Measurements from ENCODE around the gene MROH2B.

- TF ChIP-seq, protein P1, sequence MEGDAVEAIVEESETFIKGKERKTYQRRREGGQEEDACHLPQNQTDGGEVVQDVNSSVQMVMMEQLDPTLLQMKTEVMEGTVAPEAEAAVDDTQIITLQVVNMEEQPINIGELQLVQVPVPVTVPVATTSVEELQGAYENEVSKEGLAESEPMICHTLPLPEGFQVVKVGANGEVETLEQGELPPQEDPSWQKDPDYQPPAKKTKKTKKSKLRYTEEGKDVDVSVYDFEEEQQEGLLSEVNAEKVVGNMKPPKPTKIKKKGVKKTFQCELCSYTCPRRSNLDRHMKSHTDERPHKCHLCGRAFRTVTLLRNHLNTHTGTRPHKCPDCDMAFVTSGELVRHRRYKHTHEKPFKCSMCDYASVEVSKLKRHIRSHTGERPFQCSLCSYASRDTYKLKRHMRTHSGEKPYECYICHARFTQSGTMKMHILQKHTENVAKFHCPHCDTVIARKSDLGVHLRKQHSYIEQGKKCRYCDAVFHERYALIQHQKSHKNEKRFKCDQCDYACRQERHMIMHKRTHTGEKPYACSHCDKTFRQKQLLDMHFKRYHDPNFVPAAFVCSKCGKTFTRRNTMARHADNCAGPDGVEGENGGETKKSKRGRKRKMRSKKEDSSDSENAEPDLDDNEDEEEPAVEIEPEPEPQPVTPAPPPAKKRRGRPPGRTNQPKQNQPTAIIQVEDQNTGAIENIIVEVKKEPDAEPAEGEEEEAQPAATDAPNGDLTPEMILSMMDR (IDR thresholded peaks at IDR 0.05) = no peak
- no peak for TF ChIP-seq ZFX (IDR thresholded peaks at IDR 0.05; ENCODE audit: borderline replicate concordance)
Observed at GRCh38 chr5:40973364-40974004, 97.7 kb downstream of the MROH2B start.
